HepG2 (cell line): ENCODE measurements around the gene MRPS17. TPM values are rescaled to one million over a fixed set of nuclear protein-coding genes. Genes with fewer than 3 reads are reported as not detected.

Source experiments
- AGO1 ChIP-seq: fragments of 200-400 bp; formaldehyde crosslinking; IDR thresholded peaks from 2 replicates; pipeline ENCODE4 v1.6.1; 2017; ENCODE audit warnings: mild to moderate bottlenecking, low read depth, low read length, moderate library complexity; ENCODE audit not compliant: poor library complexity, severe bottlenecking
- NFE2L1 ChIP-seq: sonication (generic); formaldehyde crosslinking; IDR thresholded peaks from 2 replicates; pipeline ENCODE4 v1.4.0; 2020; ENCODE audit warnings: missing genetic modification reagents, mild to moderate bottlenecking, borderline replicate concordance
- NFYC ChIP-seq: IDR thresholded peaks from 2 replicates; pipeline ENCODE4 v1.6.1; 2016; ENCODE audit warnings: missing genetic modification reagents, missing compliant biosample characterization
- NR2F2 ChIP-seq: IDR thresholded peaks from 2 replicates; pipeline ENCODE4 v1.6.1; 2012; ENCODE audit warnings: low read depth, inconsistent platforms, borderline replicate concordance
- POLR2G ChIP-seq: fragments of 200-400 bp; formaldehyde crosslinking; IDR thresholded peaks from 2 replicates; pipeline ENCODE4 v1.6.1; 2018; ENCODE audit warnings: mild to moderate bottlenecking, low read depth, low read length, moderate library complexity
- RNF2 ChIP-seq: fragments of 450-650 bp; conservative IDR thresholded peaks from 2 replicates; pipeline ENCODE4 v1.6.1; 2016; ENCODE audit warnings: low read depth
- RORA ChIP-seq: sonication (generic); formaldehyde crosslinking; IDR thresholded peaks from 2 replicates; pipeline ENCODE4 v1.5.0; 2020; ENCODE audit warnings: mild to moderate bottlenecking, missing genetic modification reagents, moderate library complexity
- SMAD9 ChIP-seq: sonication (generic); formaldehyde crosslinking; IDR thresholded peaks from 2 replicates; pipeline ENCODE4 v1.5.1; 2020; ENCODE audit warnings: mild to moderate bottlenecking, missing genetic modification reagents
- SPEN ChIP-seq: sonication (generic); formaldehyde crosslinking; IDR thresholded peaks from 2 replicates; pipeline ENCODE4 v1.5.1; 2020; ENCODE audit warnings: low read depth, mild to moderate bottlenecking, missing genetic modification reagents
- ZFP1 ChIP-seq: IDR thresholded peaks from 2 replicates; pipeline ENCODE4 v1.6.1; 2016
- ZNF329 ChIP-seq: sonication (generic); formaldehyde crosslinking; IDR thresholded peaks from 2 replicates; pipeline ENCODE4 v1.9.0; 2021; ENCODE audit warnings: low read depth, mild to moderate bottlenecking, missing genetic modification reagents
- ZNF570 ChIP-seq: sonication (generic); formaldehyde crosslinking; IDR thresholded peaks from 2 replicates; pipeline ENCODE4 v1.4.0; 2020; ENCODE audit warnings: mild to moderate bottlenecking, missing genetic modification reagents, borderline replicate concordance
- polyA plus RNA-seq, 8 experiments: library from polyadenylated mRNA; depleted of rRNA in 3 of 8; stranded (reverse) in 7 of 8; unstranded in 1 of 8; fragments of >200 nt; fragmentation: Illumina TruSeq in 4 of 8; extraction: Trizol in 4 of 8; gene quantifications; 2 replicates each; pipeline versions ENCODE4 v1.2.1 to v1.2.3, GENCODE V29; 2011 to 2016; ENCODE audit warnings: low read depth in 4 of 8, missing spikeins in 1 of 8, mixed read lengths in 1 of 8; ENCODE audit not compliant: insufficient read depth in 1 of 8
- total RNA-seq, 5 experiments: library from RNA; depleted of rRNA; stranded (reverse); fragments of >200 nt; fragmentation: Illumina TruSeq; extraction: Trizol; gene quantifications; 2 replicates each; pipeline ENCODE4 v1.2.3, GENCODE V29; 2016; ENCODE audit warnings: low read depth in 1 of 5
- TF ChIP-seq, protein P1 (sequence below): sonication (generic); formaldehyde crosslinking; IDR thresholded peaks from 2 replicates; pipeline ENCODE4 v1.9.0; 2021; ENCODE audit warnings: mild to moderate bottlenecking, missing genetic modification reagents
- TF ChIP-seq, protein P2 (sequence below): IDR thresholded peaks from 2 replicates; pipeline ENCODE4 v1.6.1; 2016; ENCODE audit warnings: mild to moderate bottlenecking, missing biosample characterization, missing genetic modification reagents
- TF ChIP-seq, protein P3 (sequence below): sonication (generic); formaldehyde crosslinking; IDR thresholded peaks from 2 replicates; pipeline ENCODE4 v1.5.0; 2020; ENCODE audit warnings: mild to moderate bottlenecking, low read depth, missing genetic modification reagents, borderline replicate concordance
- TF ChIP-seq, protein P4 (sequence below): IDR thresholded peaks from 2 replicates; pipeline ENCODE4 v1.6.1; 2012; ENCODE audit warnings: low read length, improper control_type of control experiment

MRPS17 gene
- total and polyA plus RNA-seq, 2 of the 13 experiments (the other 11 are each of a cell fraction or from before 2014, with no cell fraction given), result 14.9 to 31.3 TPM

DNA sequence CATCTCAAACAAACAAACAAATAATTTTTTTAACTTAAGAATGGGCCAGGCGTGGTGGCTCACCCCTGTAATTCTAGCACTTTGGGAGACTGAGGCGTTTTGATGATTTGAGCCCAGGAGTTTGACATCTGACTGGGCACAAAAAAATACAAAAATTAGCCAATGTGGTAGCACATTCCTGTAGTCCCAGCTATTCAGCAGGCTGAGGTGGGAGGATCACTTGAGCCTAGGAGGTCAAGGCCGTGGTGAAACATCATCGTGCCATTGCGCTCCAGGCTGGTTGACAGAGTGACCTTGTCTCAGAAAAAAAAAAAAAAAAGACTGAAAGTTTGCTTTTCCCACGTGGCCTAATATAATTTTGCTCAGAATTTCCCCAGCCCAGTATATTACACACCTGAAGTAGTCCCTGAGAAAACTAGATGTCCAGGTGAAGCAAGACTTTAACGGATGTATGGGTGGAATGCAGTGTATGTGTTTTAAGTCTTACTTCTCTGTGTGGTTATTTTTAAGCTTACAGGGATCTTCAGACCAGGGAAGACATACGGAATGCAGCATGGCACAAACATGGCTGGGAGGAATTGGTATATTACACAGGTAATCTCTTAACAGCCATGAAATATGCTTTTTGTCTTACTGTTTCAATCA lies 45.3 kb downstream of the MRPS17 start (continued):
- TF ChIP-seq ZNF329 (CRISPR knock-in tag) (no peak), ZNF570 (CRISPR knock-in tag) (no peak), ZFP1 (peak; percentile 36; the same call in 1 of the 2 replicates), RORA (CRISPR knock-in tag) (peak; percentile 78; the same call in 1 of the 2 replicates), POLR2G (no peak), NFYC (no peak), SMAD9 (no peak), AGO1 (no peak), RNF2 (no peak), NR2F2 (peak; percentile 88), SPEN (CRISPR knock-in tag) (peak; percentile 50; the same call in 1 of the 2 replicates), NFE2L1 (CRISPR knock-in tag) (no peak)
- TF ChIP-seq, protein P1, sequence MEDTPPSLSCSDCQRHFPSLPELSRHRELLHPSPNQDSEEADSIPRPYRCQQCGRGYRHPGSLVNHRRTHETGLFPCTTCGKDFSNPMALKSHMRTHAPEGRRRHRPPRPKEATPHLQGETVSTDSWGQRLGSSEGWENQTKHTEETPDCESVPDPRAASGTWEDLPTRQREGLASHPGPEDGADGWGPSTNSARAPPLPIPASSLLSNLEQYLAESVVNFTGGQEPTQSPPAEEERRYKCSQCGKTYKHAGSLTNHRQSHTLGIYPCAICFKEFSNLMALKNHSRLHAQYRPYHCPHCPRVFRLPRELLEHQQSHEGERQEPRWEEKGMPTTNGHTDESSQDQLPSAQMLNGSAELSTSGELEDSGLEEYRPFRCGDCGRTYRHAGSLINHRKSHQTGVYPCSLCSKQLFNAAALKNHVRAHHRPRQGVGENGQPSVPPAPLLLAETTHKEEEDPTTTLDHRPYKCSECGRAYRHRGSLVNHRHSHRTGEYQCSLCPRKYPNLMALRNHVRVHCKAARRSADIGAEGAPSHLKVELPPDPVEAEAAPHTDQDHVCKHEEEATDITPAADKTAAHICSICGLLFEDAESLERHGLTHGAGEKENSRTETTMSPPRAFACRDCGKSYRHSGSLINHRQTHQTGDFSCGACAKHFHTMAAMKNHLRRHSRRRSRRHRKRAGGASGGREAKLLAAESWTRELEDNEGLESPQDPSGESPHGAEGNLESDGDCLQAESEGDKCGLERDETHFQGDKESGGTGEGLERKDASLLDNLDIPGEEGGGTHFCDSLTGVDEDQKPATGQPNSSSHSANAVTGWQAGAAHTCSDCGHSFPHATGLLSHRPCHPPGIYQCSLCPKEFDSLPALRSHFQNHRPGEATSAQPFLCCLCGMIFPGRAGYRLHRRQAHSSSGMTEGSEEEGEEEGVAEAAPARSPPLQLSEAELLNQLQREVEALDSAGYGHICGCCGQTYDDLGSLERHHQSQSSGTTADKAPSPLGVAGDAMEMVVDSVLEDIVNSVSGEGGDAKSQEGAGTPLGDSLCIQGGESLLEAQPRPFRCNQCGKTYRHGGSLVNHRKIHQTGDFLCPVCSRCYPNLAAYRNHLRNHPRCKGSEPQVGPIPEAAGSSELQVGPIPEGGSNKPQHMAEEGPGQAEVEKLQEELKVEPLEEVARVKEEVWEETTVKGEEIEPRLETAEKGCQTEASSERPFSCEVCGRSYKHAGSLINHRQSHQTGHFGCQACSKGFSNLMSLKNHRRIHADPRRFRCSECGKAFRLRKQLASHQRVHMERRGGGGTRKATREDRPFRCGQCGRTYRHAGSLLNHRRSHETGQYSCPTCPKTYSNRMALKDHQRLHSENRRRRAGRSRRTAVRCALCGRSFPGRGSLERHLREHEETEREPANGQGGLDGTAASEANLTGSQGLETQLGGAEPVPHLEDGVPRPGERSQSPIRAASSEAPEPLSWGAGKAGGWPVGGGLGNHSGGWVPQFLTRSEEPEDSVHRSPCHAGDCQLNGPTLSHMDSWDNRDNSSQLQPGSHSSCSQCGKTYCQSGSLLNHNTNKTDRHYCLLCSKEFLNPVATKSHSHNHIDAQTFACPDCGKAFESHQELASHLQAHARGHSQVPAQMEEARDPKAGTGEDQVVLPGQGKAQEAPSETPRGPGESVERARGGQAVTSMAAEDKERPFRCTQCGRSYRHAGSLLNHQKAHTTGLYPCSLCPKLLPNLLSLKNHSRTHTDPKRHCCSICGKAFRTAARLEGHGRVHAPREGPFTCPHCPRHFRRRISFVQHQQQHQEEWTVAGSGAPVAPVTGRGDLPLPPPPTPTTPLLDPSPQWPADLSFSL, result no peak
- TF ChIP-seq, protein P2, sequence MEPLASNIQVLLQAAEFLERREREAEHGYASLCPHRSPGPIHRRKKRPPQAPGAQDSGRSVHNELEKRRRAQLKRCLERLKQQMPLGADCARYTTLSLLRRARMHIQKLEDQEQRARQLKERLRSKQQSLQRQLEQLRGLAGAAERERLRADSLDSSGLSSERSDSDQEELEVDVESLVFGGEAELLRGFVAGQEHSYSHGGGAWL (CRISPR knock-in tag), result no peak
- TF ChIP-seq, protein P3, sequence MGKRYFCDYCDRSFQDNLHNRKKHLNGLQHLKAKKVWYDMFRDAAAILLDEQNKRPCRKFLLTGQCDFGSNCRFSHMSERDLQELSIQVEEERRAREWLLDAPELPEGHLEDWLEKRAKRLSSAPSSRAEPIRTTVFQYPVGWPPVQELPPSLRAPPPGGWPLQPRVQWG, result no peak
- TF ChIP-seq, protein P4, sequence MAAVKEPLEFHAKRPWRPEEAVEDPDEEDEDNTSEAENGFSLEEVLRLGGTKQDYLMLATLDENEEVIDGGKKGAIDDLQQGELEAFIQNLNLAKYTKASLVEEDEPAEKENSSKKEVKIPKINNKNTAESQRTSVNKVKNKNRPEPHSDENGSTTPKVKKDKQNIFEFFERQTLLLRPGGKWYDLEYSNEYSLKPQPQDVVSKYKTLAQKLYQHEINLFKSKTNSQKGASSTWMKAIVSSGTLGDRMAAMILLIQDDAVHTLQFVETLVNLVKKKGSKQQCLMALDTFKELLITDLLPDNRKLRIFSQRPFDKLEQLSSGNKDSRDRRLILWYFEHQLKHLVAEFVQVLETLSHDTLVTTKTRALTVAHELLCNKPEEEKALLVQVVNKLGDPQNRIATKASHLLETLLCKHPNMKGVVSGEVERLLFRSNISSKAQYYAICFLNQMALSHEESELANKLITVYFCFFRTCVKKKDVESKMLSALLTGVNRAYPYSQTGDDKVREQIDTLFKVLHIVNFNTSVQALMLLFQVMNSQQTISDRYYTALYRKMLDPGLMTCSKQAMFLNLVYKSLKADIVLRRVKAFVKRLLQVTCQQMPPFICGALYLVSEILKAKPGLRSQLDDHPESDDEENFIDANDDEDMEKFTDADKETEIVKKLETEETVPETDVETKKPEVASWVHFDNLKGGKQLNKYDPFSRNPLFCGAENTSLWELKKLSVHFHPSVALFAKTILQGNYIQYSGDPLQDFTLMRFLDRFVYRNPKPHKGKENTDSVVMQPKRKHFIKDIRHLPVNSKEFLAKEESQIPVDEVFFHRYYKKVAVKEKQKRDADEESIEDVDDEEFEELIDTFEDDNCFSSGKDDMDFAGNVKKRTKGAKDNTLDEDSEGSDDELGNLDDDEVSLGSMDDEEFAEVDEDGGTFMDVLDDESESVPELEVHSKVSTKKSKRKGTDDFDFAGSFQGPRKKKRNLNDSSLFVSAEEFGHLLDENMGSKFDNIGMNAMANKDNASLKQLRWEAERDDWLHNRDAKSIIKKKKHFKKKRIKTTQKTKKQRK, result no peak
